DND-41 (cell line): ENCODE measurements around the gene CAV2.

ENCODE experiments used
- CTCF ChIP-seq: IDR thresholded peaks from 2 replicates; pipeline ENCODE4 v1.5.1; 2012; ENCODE audit warnings: borderline replicate concordance, low read length, moderate library complexity, mild to moderate bottlenecking; ENCODE audit not compliant: poor library complexity, severe bottlenecking; ENCODE audit errors: extremely low read depth
- EZH2 ChIP-seq: IDR thresholded peaks from 3 replicates; pipeline ENCODE4 v1.6.1; 2012; ENCODE audit warnings: borderline replicate concordance, low read depth, mild to moderate bottlenecking, moderate library complexity, low read length, inconsistent platforms; ENCODE audit not compliant: severe bottlenecking

- TF ChIP-seq CTCF, result no peak
- TF ChIP-seq EZH2, result no peak
These were observed 11.5 kb upstream of the CAV2 start for GRCh38 chr7:116487907-116488521.
